Spleen (tissue), 7 donors: ENCODE data around the gene KRTAP10-1.

Experiments used
- POLR2A ChIP-seq, 3 donors: fragments of 450-650 bp; IDR thresholded peaks; one replicate each; pipeline ENCODE4 v1.5.1; 2017; ENCODE audit warnings: antibody characterized with exemption in 3 of 3, mild to moderate bottlenecking in 1 of 3
- POLR2AphosphoS5 ChIP-seq, 3 donors: sonication (generic); formaldehyde crosslinking; IDR thresholded peaks; one replicate each; pipeline ENCODE4 v1.5.1; 2017; ENCODE audit warnings: antibody characterized with exemption in 3 of 3
- TF ChIP-seq, protein P1 (sequence below), 11 experiments: fragments of 200-600 bp in 7 of 11; fragments of 450-650 bp in 4 of 11; sonication (generic) in 4 of 11; IDR thresholded peaks in 8 of 11; conservative IDR thresholded peaks in 3 of 11; 1 replicate in 7 of 11; 2 replicates in 4 of 11; pipeline versions ENCODE4 v1.4.0 to v1.8.0; 2016 to 2021; ENCODE audit warnings: antibody characterized with exemption in 11 of 11, inconsistent platforms in 4 of 11, mild to moderate bottlenecking in 1 of 11
- donor health status: DM: no; HTN: no; CAD: no; lungs with moderate emphysema.
- donor health status: DM: no; HTN: no; CAD: no.
- donor health status: DM: no; HTN: no; CAD: no.

DNA sequence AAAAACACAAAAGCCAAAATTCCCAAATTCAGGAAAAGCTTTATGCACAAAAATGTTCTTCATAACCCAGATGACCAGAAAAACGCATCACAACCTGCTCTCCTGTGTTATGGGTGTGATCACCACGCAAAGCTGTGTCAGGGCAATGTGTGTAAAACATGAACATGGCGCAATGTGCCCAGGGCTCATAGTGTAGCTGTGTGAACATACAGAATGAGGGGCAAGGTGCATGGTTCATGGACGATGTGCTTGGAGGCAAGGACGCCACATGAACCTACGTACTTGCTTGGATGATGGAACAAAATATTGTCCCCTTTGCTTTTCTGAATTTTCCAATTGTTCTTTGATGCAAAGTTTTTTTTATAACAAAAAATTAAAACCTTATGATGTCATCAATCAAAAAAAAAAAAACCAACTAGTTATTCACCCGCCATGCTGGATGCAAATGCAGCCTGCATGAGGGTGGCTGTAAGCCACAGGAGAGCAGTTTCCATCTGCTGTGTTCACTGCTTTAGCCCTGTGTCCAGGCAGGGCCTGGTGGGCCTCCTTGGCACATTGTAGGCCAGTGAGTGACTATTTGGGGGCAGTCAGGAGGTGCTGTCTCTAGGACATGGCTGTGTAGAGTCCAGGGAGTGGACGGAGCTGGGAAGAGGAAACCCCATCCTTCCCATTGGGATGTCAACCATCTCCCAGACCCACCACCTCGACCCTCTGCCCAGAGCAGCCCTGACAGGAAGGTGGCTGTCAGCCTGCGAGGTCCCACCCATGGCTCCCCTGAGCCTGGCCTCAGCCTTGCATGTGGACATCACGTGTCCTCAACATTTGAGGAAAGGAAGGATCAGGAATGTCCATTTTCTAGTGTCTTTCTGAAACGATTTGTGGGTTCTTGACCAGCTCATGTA, 13.6 kb downstream of the KRTAP10-1 start:
- no peak for TF ChIP-seq POLR2A (IDR thresholded peaks at IDR 0.05)
- TF ChIP-seq POLR2AphosphoS5 (IDR thresholded peaks at IDR 0.05), result no peak
- TF ChIP-seq, protein P1, sequence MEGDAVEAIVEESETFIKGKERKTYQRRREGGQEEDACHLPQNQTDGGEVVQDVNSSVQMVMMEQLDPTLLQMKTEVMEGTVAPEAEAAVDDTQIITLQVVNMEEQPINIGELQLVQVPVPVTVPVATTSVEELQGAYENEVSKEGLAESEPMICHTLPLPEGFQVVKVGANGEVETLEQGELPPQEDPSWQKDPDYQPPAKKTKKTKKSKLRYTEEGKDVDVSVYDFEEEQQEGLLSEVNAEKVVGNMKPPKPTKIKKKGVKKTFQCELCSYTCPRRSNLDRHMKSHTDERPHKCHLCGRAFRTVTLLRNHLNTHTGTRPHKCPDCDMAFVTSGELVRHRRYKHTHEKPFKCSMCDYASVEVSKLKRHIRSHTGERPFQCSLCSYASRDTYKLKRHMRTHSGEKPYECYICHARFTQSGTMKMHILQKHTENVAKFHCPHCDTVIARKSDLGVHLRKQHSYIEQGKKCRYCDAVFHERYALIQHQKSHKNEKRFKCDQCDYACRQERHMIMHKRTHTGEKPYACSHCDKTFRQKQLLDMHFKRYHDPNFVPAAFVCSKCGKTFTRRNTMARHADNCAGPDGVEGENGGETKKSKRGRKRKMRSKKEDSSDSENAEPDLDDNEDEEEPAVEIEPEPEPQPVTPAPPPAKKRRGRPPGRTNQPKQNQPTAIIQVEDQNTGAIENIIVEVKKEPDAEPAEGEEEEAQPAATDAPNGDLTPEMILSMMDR (IDR thresholded peaks at IDR 0.05 in 8 of 11, conservative IDR thresholded peaks at IDR 0.05 in 3 of 11), result no peak
